Activated CD8-positive, alpha-beta memory T cell treated with anti-CD3 and anti-CD28 coated beads, Interleukin-2, amount 50 U/mL, for 4 hours (primary cell): ENCODE results near the gene DNAH10.

Experiments used
- DNase-seq: peaks from one replicate; pipeline ENCODE4 v3.0.0-alpha.2; 2020

The DNAH10 gene

GRCh38 chr12:123794027-123794426, 31.9 kb downstream of the DNAH10 start:
- no peak for DNase-seq

GRCh38 chr12:123798518-123798917, 36.4 kb downstream of the DNAH10 start:
- no peak for DNase-seq

GRCh38 chr12:123799227-123799626, 37.1 kb downstream of the DNAH10 start:
- no peak for DNase-seq

GRCh38 chr12:123801573-123802178, 39.6 kb downstream of the DNAH10 start:
- DNase-seq, result no peak

GRCh38 chr12:123805173-123805572, 43.1 kb downstream of the DNAH10 start:
- DNase-seq, result no peak

GRCh38 chr12:123807002-123807401, 44.9 kb downstream of the DNAH10 start:
- DNase-seq, result no peak

GRCh38 chr12:123807670-123808069, 45.6 kb downstream of the DNAH10 start:
- DNase-seq, result no peak

- no peak for DNase-seq
Measured at GRCh38 chr12:123808167-123808566, 46.1 kb downstream of the DNAH10 start.

GRCh38 chr12:123813349-123813748, 51.2 kb downstream of the DNAH10 start:
- DNase-seq, result no peak

- no peak for DNase-seq
Measured at GRCh38 chr12:123815968-123816367, 53.9 kb downstream of the DNAH10 start.

- no peak for DNase-seq
Measured at GRCh38 chr12:123816896-123817537, 54.9 kb downstream of the DNAH10 start.

GRCh38 chr12:123822804-123823203, 60.7 kb downstream of the DNAH10 start:
- DNase-seq, result no peak

- DNase-seq, result no peak
Measured at GRCh38 chr12:123828120-123828519, 66.0 kb downstream of the DNAH10 start.

- DNase-seq, result no peak
Measured at GRCh38 chr12:123828854-123829547, 66.9 kb downstream of the DNAH10 start.

- DNase-seq, result no peak
Measured at GRCh38 chr12:123829561-123829960, 67.5 kb downstream of the DNAH10 start.

- DNase-seq, result no peak
Measured at GRCh38 chr12:123830675-123831074, 68.6 kb downstream of the DNAH10 start.

GRCh38 chr12:123832052-123832451, 70.0 kb downstream of the DNAH10 start:
- no peak for DNase-seq

GRCh38 chr12:123833830-123834229, 71.7 kb downstream of the DNAH10 start:
- no peak for DNase-seq

GRCh38 chr12:123834845-123835244, 72.7 kb downstream of the DNAH10 start:
- DNase-seq, result no peak

- no peak for DNase-seq
Measured at GRCh38 chr12:123836292-123836691, 74.2 kb downstream of the DNAH10 start.

- no peak for DNase-seq
Measured at GRCh38 chr12:123839826-123840225, 77.7 kb downstream of the DNAH10 start.

- DNase-seq, result no peak
Measured at GRCh38 chr12:123840765-123841425, 78.8 kb downstream of the DNAH10 start.

GRCh38 chr12:123843912-123844748, 82.0 kb downstream of the DNAH10 start:
- no peak for DNase-seq
